ENCODE results near the gene IFIT2.

IFIT2 gene

GRCh38 chr10:89343089-89343767 lies 41.4 kb downstream of the IFIT2 start:
- Histone ChIP-seq H3K4me1 (peaks cover 5% of the 10 kb centered on the region; the same call in 1 of the 2 replicates), H3K9me3 (no peaks in the 10 kb centered on the region), H3K36me3 (no peaks in the 10 kb centered on the region; the same call in 1 of the 2 replicates), H3K4me3 (ENCODE audit: low read depth, low read length) (peak overlapping the region; percentile 57), H3K27me3 (no peaks in the 10 kb centered on the region)
- TF ChIP-seq CTCF (IDR thresholded peaks at IDR 0.05; ENCODE audit: low read depth, low read length), result no peak
- no peak for DNase-seq

GRCh38 chr10:89344156-89344555 lies 42.3 kb downstream of the IFIT2 start:
- Histone ChIP-seq H3K9me3 (no peaks in the 10 kb centered on the region), H3K4me1 (peaks cover 5% of the 10 kb centered on the region; the same call in 1 of the 2 replicates), H3K36me3 (no peaks in the 10 kb centered on the region; the same call in 1 of the 2 replicates), H3K27me3 (no peaks in the 10 kb centered on the region), H3K4me3 (ENCODE audit: low read depth, low read length) (no peak overlapping the region)
- TF ChIP-seq CTCF (IDR thresholded peaks at IDR 0.05; ENCODE audit: low read depth, low read length), result no peak
- no peak for DNase-seq

- H3K9me3 ChIP-seq, result no peaks in the 10 kb centered on the region
- no peak for DNase-seq
- H3K27me3 ChIP-seq, result no peaks in the 10 kb centered on the region
- no peaks in the 10 kb centered on the region for H3K36me3 ChIP-seq
- no peak overlapping the region for H3K4me3 ChIP-seq (ENCODE audit: low read depth, low read length)
- TF ChIP-seq CTCF (IDR thresholded peaks at IDR 0.05; ENCODE audit: low read depth, low read length), result no peak
- H3K4me1 ChIP-seq, result peaks cover 5% of the 10 kb centered on the region; the same call in 1 of the 2 replicates
These were observed 43.6 kb downstream of the IFIT2 start for GRCh38 chr10:89345367-89346000.

- no peaks in the 10 kb centered on the region for H3K27me3 ChIP-seq
- H3K4me1 ChIP-seq, result peaks cover 5% of the 10 kb centered on the region; the same call in 1 of the 2 replicates
- H3K4me3 ChIP-seq (ENCODE audit: low read depth, low read length), result no peak overlapping the region
- H3K36me3 ChIP-seq, result no peaks in the 10 kb centered on the region
- no peak for DNase-seq
- no peak for TF ChIP-seq CTCF (IDR thresholded peaks at IDR 0.05; ENCODE audit: low read depth, low read length)
- H3K9me3 ChIP-seq, result no peaks in the 10 kb centered on the region
These were observed 44.8 kb downstream of the IFIT2 start for GRCh38 chr10:89346405-89347254.

- H3K4me1 ChIP-seq, result peaks cover 5% of the 10 kb centered on the region; the same call in 1 of the 2 replicates
These were observed 46.0 kb downstream of the IFIT2 start for GRCh38 chr10:89347701-89348457.

More at GRCh38 chr10:89347701-89348457, 46.0 kb downstream of the IFIT2 start:
- Histone ChIP-seq H3K9me3 (no peaks in the 10 kb centered on the region), H3K36me3 (no peaks in the 10 kb centered on the region), H3K27me3 (no peaks in the 10 kb centered on the region), H3K4me3 (ENCODE audit: low read depth, low read length) (no peak overlapping the region)
- no peak for TF ChIP-seq CTCF (IDR thresholded peaks at IDR 0.05; ENCODE audit: low read depth, low read length)
- DNase-seq, result no peak
